Upper lobe of left lung (tissue), 6 donors: ENCODE measurements around the gene SERPINA3. TPM values are rescaled to one million over a fixed set of nuclear protein-coding genes. Genes with fewer than 3 reads are reported as not detected.

Source experiments
- ATAC-seq, 2 donors: fragments of 200-7000 bp; cut with Tn5 transposase; one replicate each; pipeline ENCODE4 v1.9.1; 2022; ENCODE audit warnings: mild to moderate bottlenecking in 2 of 2, moderate library complexity in 2 of 2; ENCODE audit not compliant: low FRiP score in 2 of 2
- DNase-seq, 2 donors: peaks; one replicate each; pipeline ENCODE4 v3.0.0-alpha.2; 2019 to 2020
- H3K27ac ChIP-seq, 4 donors: fragments of 200-600 bp; sonication (generic); one replicate each; pipeline ENCODE4 v1.5.1; 2016 to 2019
- H3K27me3 ChIP-seq, 4 donors: fragments of 200-600 bp; sonication (generic); one replicate each; pipeline ENCODE4 v1.5.1; 2017 to 2019
- H3K36me3 ChIP-seq, 4 donors: fragments of 200-600 bp; sonication (generic); one replicate each; pipeline ENCODE4 v1.5.1; 2016 to 2019
- H3K4me1 ChIP-seq, 4 donors: fragments of 200-600 bp; sonication (generic); one replicate each; pipeline ENCODE4 v1.5.1; 2018 to 2019
- H3K4me3 ChIP-seq, 4 donors: fragments of 200-600 bp; sonication (generic); one replicate each; pipeline ENCODE4 v1.5.1; 2017 to 2019; ENCODE audit warnings: mild to moderate bottlenecking in 2 of 4, moderate library complexity in 1 of 4
- H3K9me3 ChIP-seq, 4 donors: fragments of 200-600 bp; sonication (generic); one replicate each; pipeline ENCODE4 v1.5.1; 2018 to 2019
- EP300 ChIP-seq, 4 donors: sonication (generic); formaldehyde crosslinking; IDR thresholded peaks; one replicate each; pipeline ENCODE4 v1.5.1; 2017; ENCODE audit warnings: antibody characterized with exemption in 4 of 4, control low read depth in 2 of 4
- POLR2A ChIP-seq, 4 donors: fragments of 450-650 bp; IDR thresholded peaks; one replicate each; pipeline ENCODE4 v1.5.1; 2016 to 2017; ENCODE audit warnings: antibody characterized with exemption in 4 of 4, mild to moderate bottlenecking in 2 of 4
- POLR2AphosphoS5 ChIP-seq, 2 donors: sonication (generic); formaldehyde crosslinking; IDR thresholded peaks; one replicate each; pipeline ENCODE4 v1.5.1; 2017; ENCODE audit warnings: antibody characterized with exemption in 2 of 2
- WGBS, 2 donors: methylation state at CpG; one replicate each; pipeline ENCODE4 v1.1.5; 2017 to 2018; 5-methylcytosine and 5-hydroxymethylcytosine counted together
- total RNA-seq, 6 donors: library from RNA; depleted of rRNA in 4 of 6; stranded (reverse); fragments of >200 nt in 4 of 6; gene quantifications; one replicate each; pipeline versions ENCODE4 v1.1.0 to v1.2.1, GENCODE V29; 2016 to 2021
- TF ChIP-seq, protein P1 (sequence below), 6 experiments: fragments of 450-650 bp in 4 of 6; fragments of 200-600 bp in 2 of 6; sonication (generic) in 2 of 6; IDR thresholded peaks; one replicate each; pipeline ENCODE4 v1.5.1; 2016 to 2019; ENCODE audit warnings: antibody characterized with exemption in 6 of 6
- donor health status: DM: no; HTN: no; CAD: no; lungs with moderate emphysema.
- donor health status: DM: no; HTN: yes; CAD: no; lungs with severe emphysema.

Gene SERPINA3
- total RNA-seq, 6 donors from 2014 or later: 32.5 to 111 (median 55.4) TPM

DNA sequence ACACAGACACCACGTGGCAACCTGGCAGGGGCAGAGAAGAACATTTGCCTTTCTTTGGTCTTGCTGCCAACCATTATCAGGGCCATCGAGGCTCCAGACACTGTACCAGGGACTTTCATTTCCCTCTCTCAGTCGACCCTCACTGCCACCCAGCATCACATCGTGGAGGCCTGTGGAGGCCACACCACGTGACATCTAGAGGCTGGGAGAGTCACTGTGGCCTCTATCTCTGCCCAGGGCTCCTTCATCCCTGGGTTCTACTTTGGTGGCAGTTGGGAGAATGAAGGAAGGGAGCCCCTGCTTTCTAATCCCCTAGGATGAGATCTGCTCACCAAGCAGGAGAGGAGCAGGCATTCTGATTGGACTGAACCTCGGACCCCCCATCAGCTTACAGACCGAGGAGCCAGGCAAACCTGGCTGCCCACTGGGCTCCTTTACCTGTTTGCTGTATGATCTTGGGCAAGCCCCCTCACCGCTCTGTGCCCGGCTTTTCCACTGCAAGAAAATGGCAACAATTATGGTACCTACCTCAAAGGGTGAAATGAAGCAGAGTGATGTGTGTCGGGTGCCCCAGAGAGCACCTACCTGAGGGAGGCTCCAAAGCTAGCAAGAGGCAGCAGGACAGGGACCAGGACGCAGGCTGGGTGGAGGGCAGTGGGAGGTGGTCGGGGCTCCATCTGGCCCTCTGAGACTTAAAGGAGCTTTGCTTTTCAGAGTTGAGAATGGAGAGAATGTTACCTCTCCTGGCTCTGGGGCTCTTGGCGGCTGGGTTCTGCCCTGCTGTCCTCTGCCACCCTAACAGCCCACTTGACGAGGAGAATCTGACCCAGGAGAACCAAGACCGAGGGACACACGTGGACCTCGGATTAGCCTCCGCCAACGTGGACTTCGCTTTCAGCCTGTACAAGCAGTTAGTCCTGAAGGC, 1.8 kb downstream of the SERPINA3 start:
- DNase-seq (no peak), ATAC-seq (no peak)
- no peaks in the 10 kb centered on the region for H3K4me1 ChIP-seq
- no peaks in the 10 kb centered on the region for H3K36me3 ChIP-seq
- TF ChIP-seq POLR2AphosphoS5 (IDR thresholded peaks at IDR 0.05) (no peak), POLR2A (IDR thresholded peaks at IDR 0.05) (no peak), EP300 (IDR thresholded peaks at IDR 0.05) (no peak)
- TF ChIP-seq, protein P1, sequence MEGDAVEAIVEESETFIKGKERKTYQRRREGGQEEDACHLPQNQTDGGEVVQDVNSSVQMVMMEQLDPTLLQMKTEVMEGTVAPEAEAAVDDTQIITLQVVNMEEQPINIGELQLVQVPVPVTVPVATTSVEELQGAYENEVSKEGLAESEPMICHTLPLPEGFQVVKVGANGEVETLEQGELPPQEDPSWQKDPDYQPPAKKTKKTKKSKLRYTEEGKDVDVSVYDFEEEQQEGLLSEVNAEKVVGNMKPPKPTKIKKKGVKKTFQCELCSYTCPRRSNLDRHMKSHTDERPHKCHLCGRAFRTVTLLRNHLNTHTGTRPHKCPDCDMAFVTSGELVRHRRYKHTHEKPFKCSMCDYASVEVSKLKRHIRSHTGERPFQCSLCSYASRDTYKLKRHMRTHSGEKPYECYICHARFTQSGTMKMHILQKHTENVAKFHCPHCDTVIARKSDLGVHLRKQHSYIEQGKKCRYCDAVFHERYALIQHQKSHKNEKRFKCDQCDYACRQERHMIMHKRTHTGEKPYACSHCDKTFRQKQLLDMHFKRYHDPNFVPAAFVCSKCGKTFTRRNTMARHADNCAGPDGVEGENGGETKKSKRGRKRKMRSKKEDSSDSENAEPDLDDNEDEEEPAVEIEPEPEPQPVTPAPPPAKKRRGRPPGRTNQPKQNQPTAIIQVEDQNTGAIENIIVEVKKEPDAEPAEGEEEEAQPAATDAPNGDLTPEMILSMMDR (IDR thresholded peaks at IDR 0.05): no peak
- no peak overlapping the region for H3K27ac ChIP-seq
- H3K27me3 ChIP-seq: no peaks in the 10 kb centered on the region
- H3K9me3 ChIP-seq: peaks cover 0 to 22% (median 18%) of the 10 kb centered on the region in 4 donors
- peak overlapping the region in 1 of 4 donors; percentile 15 for H3K4me3 ChIP-seq
- 80 to 84% methylated on average over 18 to 20 of the region's 20 CpGs for WGBS, 2 donors

DNA sequence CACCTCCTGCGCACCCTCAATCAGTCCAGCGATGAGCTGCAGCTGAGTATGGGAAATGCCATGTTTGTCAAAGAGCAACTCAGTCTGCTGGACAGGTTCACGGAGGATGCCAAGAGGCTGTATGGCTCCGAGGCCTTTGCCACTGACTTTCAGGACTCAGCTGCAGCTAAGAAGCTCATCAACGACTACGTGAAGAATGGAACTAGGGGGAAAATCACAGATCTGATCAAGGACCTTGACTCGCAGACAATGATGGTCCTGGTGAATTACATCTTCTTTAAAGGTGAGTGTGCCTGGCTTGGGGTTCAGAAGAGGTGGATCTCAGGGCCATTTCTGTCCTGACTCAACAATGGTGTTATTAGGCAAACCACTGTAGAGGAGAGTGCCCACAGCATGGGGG, 2.6 kb downstream of the SERPINA3 start:
- ATAC-seq (no peak), DNase-seq (no peak)
- H3K36me3 ChIP-seq: no peaks in the 10 kb centered on the region
- H3K27me3 ChIP-seq: no peaks in the 10 kb centered on the region
- no peak overlapping the region for H3K27ac ChIP-seq
- peaks cover 0 to 26% (median 20%) of the 10 kb centered on the region in 4 donors for H3K9me3 ChIP-seq
- TF ChIP-seq POLR2AphosphoS5 (IDR thresholded peaks at IDR 0.05) (no peak), EP300 (IDR thresholded peaks at IDR 0.05) (no peak), POLR2A (IDR thresholded peaks at IDR 0.05) (no peak)
- TF ChIP-seq, protein P1 (IDR thresholded peaks at IDR 0.05): no peak
- no peak overlapping the region for H3K4me3 ChIP-seq
- H3K4me1 ChIP-seq: no peaks in the 10 kb centered on the region
- 90% methylated on average over 7 of the region's 7 CpGs; no CpG with 5 or more reads in 1 of the 2 donors for WGBS, 2 donors

DNA sequence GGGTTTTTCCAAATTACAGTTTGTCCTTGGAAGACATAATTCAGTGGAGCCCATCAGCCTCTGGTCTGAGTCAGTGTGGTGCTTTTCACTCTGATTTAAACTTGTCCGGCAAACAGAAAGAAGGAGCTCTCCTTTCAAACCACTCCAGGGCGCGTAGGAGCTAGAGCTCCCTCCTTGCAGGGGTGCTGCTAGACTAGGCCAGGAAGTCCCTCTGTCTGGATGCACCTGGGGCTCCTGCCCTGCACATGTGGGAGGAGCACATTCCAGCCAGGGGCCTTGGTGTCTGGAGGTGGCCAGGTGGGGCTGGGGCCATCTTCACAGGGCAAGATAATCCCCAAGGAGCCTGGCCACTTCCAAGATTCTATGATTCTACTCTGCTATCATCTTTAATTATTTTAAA, 3.1 kb downstream of the SERPINA3 start:
- Histone ChIP-seq H3K27me3 (no peaks in the 10 kb centered on the region), H3K9me3 (peaks cover 0 to 26% (median 20%) of the 10 kb centered on the region in 4 donors), H3K4me1 (no peaks in the 10 kb centered on the region), H3K36me3 (no peaks in the 10 kb centered on the region), H3K4me3 (no peak overlapping the region), H3K27ac (no peak overlapping the region)
- WGBS, 2 donors: 85 to 93% methylated on average over 2 to 3 of the region's 3 CpGs
- DNase-seq: no peak
- TF ChIP-seq POLR2AphosphoS5 (IDR thresholded peaks at IDR 0.05) (no peak), EP300 (IDR thresholded peaks at IDR 0.05) (no peak), POLR2A (IDR thresholded peaks at IDR 0.05) (no peak)
- TF ChIP-seq, protein P1 (IDR thresholded peaks at IDR 0.05): no peak
- no peak for ATAC-seq

- Histone ChIP-seq H3K27me3 (no peaks in the 10 kb centered on the region), H3K36me3 (no peaks in the 10 kb centered on the region), H3K4me3 (no peak overlapping the region), H3K4me1 (no peaks in the 10 kb centered on the region), H3K9me3 (peaks cover 0 to 26% (median 20%) of the 10 kb centered on the region in 4 donors), H3K27ac (no peak overlapping the region)
- TF ChIP-seq, protein P1 (IDR thresholded peaks at IDR 0.05): no peak
- no peak for TF ChIP-seq EP300 (IDR thresholded peaks at IDR 0.05)
- no peak for TF ChIP-seq POLR2A (IDR thresholded peaks at IDR 0.05)
- no peak for TF ChIP-seq POLR2AphosphoS5 (IDR thresholded peaks at IDR 0.05)
- 88 to 92% methylated on average over 8 of the region's 8 CpGs for WGBS, 2 donors
- peak in 1 of 2 donors; percentile 31 for ATAC-seq
- no peak for DNase-seq
Measured at GRCh38 chr14:94615823-94616570, 3.8 kb downstream of the SERPINA3 start.
